ENCODE measurements around the gene ALK.

GRCh38 chr2:29620890-29621289, 300.5 kb downstream of the ALK start:
- no peak for TF ChIP-seq CTCF (IDR thresholded peaks at IDR 0.05)
- no peak for TF ChIP-seq POLR2AphosphoS5 (IDR thresholded peaks at IDR 0.05)
- TF ChIP-seq POLR2A (IDR thresholded peaks at IDR 0.05), result no peak
